Lower lobe of right lung (tissue), 2 donors: ENCODE data around the gene TMEM11. TPM values are rescaled to one million over a fixed set of nuclear protein-coding genes. Genes with fewer than 3 reads are reported as not detected.
"Not testable (repeated sequence)": the region's sequence is repeated elsewhere in the genome, so short reads cannot be mapped to it uniquely, and the experiment has no call there.

Source experiments
- ATAC-seq, 2 donors: fragments of 200-7000 bp; cut with Tn5 transposase; one replicate each; pipeline ENCODE4 v1.9.1; 2020 to 2022; ENCODE audit warnings: mild to moderate bottlenecking in 2 of 2, moderate library complexity in 2 of 2
- DNase-seq: peaks from one replicate; pipeline ENCODE4 v3.0.0-alpha.2; 2020
- H3K27ac ChIP-seq: fragments of 200-600 bp; one replicate; pipeline ENCODE4 v1.8.0; 2022
- H3K27me3 ChIP-seq: fragments of 200-600 bp; one replicate; pipeline ENCODE4 v1.8.0; 2022; ENCODE audit warnings: low read depth
- H3K36me3 ChIP-seq: fragments of 200-600 bp; one replicate; pipeline ENCODE4 v1.8.0; 2022; ENCODE audit warnings: mild to moderate bottlenecking
- H3K4me1 ChIP-seq: fragments of 200-600 bp; one replicate; pipeline ENCODE4 v1.8.0; 2022
- H3K4me3 ChIP-seq: fragments of 200-600 bp; one replicate; pipeline ENCODE4 v1.8.0; 2022; ENCODE audit warnings: mild to moderate bottlenecking
- H3K9me3 ChIP-seq: fragments of 200-600 bp; one replicate; pipeline ENCODE4 v1.8.0; 2022
- CTCF ChIP-seq: fragments of 200-600 bp; IDR thresholded peaks from one replicate; pipeline ENCODE4 v1.8.0; 2022; ENCODE audit warnings: antibody characterized with exemption, mild to moderate bottlenecking
- intact Hi-C: fragments of 100-400 bp; cut with DNase I; formaldehyde crosslinking; loops from one replicate; pipeline ENCODE4 v1.11.0; 2022
- total RNA-seq: library from RNA; stranded (reverse); fragmentation: NEBNext Ultra II Directional; extraction: Animal tissue kit (Norgen Biotek cat#: 25700); gene quantifications from one replicate; pipeline ENCODE4 v1.2.1, GENCODE V29; 2021
- donor health status: DM: no; HTN: yes; CAD: no; lungs with severe emphysema.

TMEM11 gene
- total RNA-seq, 1 donor from 2014 or later = 20.2 TPM

- ATAC-seq = no peak
- intact Hi-C loops = no loop called here
- no peak overlapping the region for H3K27ac ChIP-seq
Measured at GRCh38 chr17:21228845-21229244, 14.9 kb upstream of the TMEM11 start.

GRCh38 chr17:21228111-21228510 lies 14.2 kb upstream of the TMEM11 start:
- DNase-seq (peak; percentile 53), ATAC-seq (peak; percentile 71 to 86)
- intact Hi-C loops = no loop called here
- H3K27ac ChIP-seq = peak overlapping the region; percentile 41
- no peak for TF ChIP-seq CTCF
- no peaks in the 10 kb centered on the region for H3K4me1 ChIP-seq
- H3K27me3 ChIP-seq = no peaks in the 10 kb centered on the region
- peaks cover 3% of the 10 kb centered on the region for H3K9me3 ChIP-seq
- H3K36me3 ChIP-seq = no peaks in the 10 kb centered on the region
- H3K4me3 ChIP-seq = no peak overlapping the region

More at GRCh38 chr17:21228845-21229244, 14.9 kb upstream of the TMEM11 start:
- Histone ChIP-seq H3K4me3 (no peak overlapping the region), H3K27me3 (no peaks in the 10 kb centered on the region), H3K36me3 (no peaks in the 10 kb centered on the region), H3K4me1 (no peaks in the 10 kb centered on the region), H3K9me3 (peaks cover 3% of the 10 kb centered on the region)
- no peak for DNase-seq
- no peak for TF ChIP-seq CTCF

- H3K36me3 ChIP-seq, ATAC-seq, H3K9me3 ChIP-seq, H3K4me3 ChIP-seq, H3K4me1 ChIP-seq, intact Hi-C loops, H3K27me3 ChIP-seq, DNase-seq, H3K27ac ChIP-seq: not testable (repeated sequence)
Measured at GRCh38 chr17:21227277-21227676, 13.3 kb upstream of the TMEM11 start.

GRCh38 chr17:21223086-21223485 lies 9.1 kb upstream of the TMEM11 start:
- Histone ChIP-seq H3K4me1 (no peaks in the 10 kb centered on the region), H3K27ac (no peak overlapping the region), H3K27me3 (no peaks in the 10 kb centered on the region), H3K9me3 (no peaks in the 10 kb centered on the region), H3K4me3 (no peak overlapping the region), H3K36me3 (no peaks in the 10 kb centered on the region)
- intact Hi-C loops = no loop called here
- TF ChIP-seq CTCF = no peak
- DNase-seq = no peak
- peak in 1 of 2 donors; percentile 23 for ATAC-seq

GRCh38 chr17:21218831-21219380 lies 4.9 kb upstream of the TMEM11 start:
- intact Hi-C loops = no loop called here
- Histone ChIP-seq H3K27ac (no peak overlapping the region), H3K4me1 (peaks cover 10% of the 10 kb centered on the region), H3K4me3 (no peak overlapping the region), H3K36me3 (no peaks in the 10 kb centered on the region), H3K9me3 (no peaks in the 10 kb centered on the region), H3K27me3 (no peaks in the 10 kb centered on the region)
- TF ChIP-seq CTCF = no peak
- DNase-seq (no peak), ATAC-seq (no peak)

- H3K27me3 ChIP-seq = no peaks in the 10 kb centered on the region
- no peaks in the 10 kb centered on the region for H3K9me3 ChIP-seq
- TF ChIP-seq CTCF = no peak
- H3K4me3 ChIP-seq = no peak overlapping the region
- H3K36me3 ChIP-seq = no peaks in the 10 kb centered on the region
- intact Hi-C loops = no loop called here
- no peak for DNase-seq
- H3K27ac ChIP-seq = no peak overlapping the region
- ATAC-seq = no peak
- peaks cover 15% of the 10 kb centered on the region for H3K4me1 ChIP-seq
Measured at GRCh38 chr17:21218101-21218500, 4.1 kb upstream of the TMEM11 start.
